GM15510 (cell line): Measurements from ENCODE around the gene TMEM123.

Experiments
- POLR2A ChIP-seq: IDR thresholded peaks from 3 replicates; pipeline ENCODE4 v1.6.1; 2011; ENCODE audit warnings: borderline replicate concordance; ENCODE audit not compliant: insufficient read length; ENCODE audit errors: extremely low read depth

Gene TMEM123

DNA sequence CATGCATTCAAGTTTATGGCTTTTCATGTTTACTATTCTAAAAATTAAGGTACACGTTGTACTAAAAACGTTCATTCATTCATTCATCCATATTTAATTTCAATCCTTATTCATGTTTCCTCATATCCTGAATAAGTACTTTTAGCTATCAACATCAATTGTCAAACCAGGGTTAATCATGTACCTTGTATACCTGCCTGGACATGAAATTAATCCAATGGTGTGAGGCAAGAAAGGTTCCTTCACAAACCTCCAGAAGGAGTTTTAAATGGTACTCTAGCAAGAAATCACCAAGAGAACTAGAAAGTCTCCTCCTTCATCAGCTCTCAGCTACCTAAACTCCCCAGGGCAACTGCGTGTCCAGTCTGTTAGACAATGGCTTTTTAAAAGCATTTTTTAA is 33.4 kb downstream of the TMEM123 start:
- no peak for TF ChIP-seq POLR2A

DNA sequence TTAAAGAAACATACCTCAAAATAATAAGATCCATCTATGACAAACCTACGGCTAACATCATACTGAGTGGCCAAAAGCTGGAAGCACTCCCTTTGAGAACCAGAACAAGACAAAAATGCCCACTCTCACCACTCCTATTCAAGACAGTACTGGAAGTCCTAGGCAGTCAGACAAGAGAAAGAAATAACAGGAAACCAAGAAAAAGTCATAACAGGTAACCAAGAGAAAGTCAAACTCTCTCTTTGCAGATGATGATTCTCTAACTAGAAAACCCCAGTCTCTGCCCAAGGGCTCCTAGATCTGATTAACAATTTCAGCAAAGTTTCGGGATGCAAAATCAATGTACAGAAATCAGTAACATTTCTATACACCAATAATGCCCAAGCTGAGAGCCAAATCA is 35.6 kb downstream of the TMEM123 start:
- TF ChIP-seq POLR2A = no peak

GRCh38 chr11:102415304-102415916 is 37.2 kb downstream of the TMEM123 start:
- no peak for TF ChIP-seq POLR2A

DNA sequence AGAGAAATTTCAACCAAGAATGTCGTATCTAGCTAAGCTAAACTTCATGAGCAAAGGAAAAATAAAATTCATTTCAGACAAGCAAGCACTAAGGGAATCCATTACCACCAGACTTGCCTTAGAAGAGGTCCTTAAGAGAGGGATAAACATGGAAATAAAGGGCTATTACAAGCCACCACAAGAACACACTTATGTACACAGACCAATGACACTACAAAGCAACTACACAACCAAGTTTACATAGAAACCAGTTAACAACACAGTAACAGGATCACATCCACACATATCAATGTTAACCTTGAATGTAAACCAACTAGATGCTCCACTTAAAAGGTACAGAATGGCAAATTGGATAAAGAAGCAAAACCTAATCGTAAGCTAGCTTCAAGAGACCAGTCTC is 38.0 kb downstream of the TMEM123 start:
- no peak for TF ChIP-seq POLR2A

DNA sequence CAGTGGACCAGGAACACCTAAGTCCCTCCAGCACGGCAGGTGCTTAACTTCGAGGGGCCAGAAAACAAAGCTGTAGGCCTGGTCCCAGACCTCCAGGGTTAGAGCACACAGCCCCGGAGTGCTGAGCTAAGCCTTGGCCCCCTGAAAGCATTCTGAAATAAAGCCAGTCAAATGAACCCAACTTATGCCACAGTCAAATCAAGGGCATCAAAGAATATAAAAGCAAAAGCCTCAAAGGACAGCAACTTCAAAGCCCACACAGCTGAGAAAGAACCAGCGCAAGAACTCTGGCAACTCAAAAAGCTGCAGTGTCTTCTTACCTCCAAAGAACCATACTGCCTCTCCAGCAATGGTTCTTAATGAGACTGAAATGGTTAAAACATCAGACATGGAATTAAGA is 39.1 kb downstream of the TMEM123 start:
- no peak for TF ChIP-seq POLR2A

DNA sequence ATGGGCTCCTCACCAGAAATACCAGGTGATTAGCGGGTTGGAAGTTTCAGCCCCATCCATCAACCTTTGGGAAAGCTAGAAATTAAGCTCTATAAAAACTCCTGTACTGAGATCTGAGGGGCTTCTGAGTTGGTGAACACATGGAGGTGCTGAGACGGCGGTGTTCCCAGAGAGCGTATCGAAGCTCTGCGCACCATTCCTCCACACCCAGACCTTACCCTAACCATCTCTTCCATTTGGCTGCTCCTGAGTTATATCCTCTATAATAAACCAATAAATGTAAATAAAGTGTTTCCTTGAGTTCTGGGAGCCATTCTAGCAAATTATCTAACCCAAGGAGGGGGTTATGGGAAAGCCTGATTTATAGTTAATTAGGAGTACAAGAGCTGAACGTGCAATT is 41.4 kb downstream of the TMEM123 start:
- TF ChIP-seq POLR2A = no peak

DNA sequence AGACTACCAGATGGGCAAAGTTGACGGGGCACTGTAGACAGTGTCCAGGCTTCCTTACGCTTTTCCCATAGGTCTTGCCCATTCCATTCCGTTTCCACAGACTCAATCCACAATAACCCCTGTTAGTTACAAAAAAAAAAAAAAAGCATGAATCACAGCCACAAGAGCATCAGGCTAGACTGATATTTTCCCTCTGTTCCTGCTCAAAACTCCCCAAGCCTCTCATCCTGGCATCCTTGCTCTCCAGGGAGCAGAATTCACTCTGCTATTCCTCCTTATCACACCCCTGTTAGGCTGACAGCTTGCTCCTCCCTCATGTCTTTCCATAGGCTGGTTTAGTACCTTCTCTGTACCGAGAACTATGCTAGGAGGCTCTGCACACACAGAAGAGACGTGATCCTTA is 42.2 kb downstream of the TMEM123 start:
- TF ChIP-seq POLR2A = no peak

- no peak for TF ChIP-seq POLR2A
Observed at GRCh38 chr11:102408339-102408738, 44.2 kb downstream of the TMEM123 start.

GRCh38 chr11:102407901-102408300 is 44.7 kb downstream of the TMEM123 start:
- TF ChIP-seq POLR2A = no peak

GRCh38 chr11:102406099-102406498 is 46.5 kb downstream of the TMEM123 start:
- no peak for TF ChIP-seq POLR2A

DNA sequence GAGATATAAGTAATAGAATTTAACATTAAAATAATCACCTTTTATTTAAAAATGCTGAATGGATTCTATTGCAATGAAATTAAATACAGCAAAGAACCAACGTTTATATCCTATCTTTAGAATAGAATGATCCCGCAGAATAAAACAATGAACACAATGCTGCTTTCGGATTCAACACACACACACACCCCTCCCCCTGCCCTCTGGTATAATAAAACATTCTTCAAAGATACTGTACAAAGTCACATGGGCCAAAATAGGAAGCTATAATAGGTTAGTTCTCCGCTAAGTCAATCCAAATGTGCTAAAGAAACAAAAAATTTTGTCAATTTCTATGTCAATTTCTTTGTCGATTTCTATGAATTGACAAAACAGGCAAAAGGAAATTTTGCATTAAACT is 47.1 kb downstream of the TMEM123 start:
- TF ChIP-seq POLR2A = no peak

- TF ChIP-seq POLR2A = no peak
Observed at GRCh38 chr11:102402548-102402947, 50.0 kb downstream of the TMEM123 start.

- TF ChIP-seq POLR2A = no peak
Observed at GRCh38 chr11:102401905-102402304, 50.7 kb downstream of the TMEM123 start.

DNA sequence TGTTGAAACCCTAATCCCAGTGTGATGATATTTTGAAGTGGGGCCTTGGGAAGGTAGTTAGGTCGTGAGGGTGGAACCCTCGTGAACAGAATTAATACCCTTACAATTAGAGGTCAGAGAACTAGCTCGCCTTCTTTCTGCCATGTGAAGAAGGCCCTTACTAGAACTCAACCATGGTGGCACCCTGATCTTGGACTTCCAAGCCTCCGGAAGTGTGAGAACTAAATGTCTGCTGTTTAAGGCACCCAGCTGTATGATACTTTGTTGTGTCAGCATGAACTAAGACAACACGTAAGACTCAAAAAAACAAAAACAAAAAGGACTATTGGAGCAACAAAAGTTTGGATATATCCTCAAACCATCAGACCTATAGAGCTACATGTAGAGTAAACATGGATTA is 52.0 kb downstream of the TMEM123 start:
- no peak for TF ChIP-seq POLR2A

DNA sequence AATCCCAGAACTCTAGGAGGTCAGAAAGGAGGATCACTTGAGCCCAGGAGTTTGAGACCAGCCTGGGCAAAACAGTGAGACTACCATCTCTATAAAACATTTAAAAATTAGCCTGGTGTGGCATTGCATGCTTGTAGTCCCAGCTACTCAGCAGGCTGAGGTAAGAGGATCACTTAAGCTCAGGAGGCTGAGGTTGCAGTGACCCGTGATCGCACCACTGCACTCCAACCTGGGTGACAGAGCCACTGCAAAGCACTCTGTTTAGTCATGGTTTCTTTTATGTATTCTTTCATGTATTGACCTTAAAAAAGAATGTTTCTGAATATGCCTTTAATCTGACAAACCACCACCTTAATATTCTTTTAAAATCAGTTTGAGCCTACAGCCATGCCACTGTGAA is 53.4 kb downstream of the TMEM123 start:
- TF ChIP-seq POLR2A = no peak

GRCh38 chr11:102398297-102398696 is 54.3 kb downstream of the TMEM123 start:
- no peak for TF ChIP-seq POLR2A
